K562 (cell line): ENCODE data around the gene NCAPD2.

Source experiments
- DPF2 ChIP-seq: fragments of 450-650 bp; IDR thresholded peaks from 2 replicates; pipeline ENCODE4 v1.6.1; 2016
- HIVEP1 ChIP-seq: fragments of 250-450 bp; sonication (Bioruptor Pico); IDR thresholded peaks from 2 replicates; pipeline ENCODE4 v1.4.0; 2020; ENCODE audit warnings: mild to moderate bottlenecking
- NBN ChIP-seq: fragments of 450-650 bp; IDR thresholded peaks from 2 replicates; pipeline ENCODE4 v1.6.1; 2016; ENCODE audit warnings: low read depth, mild to moderate bottlenecking
- NRF1 ChIP-seq, 2 experiments: fragments of 450-650 bp; IDR thresholded peaks in 1 of 2; conservative IDR thresholded peaks in 1 of 2; 2 replicates each; pipeline ENCODE4 v1.6.1; 2014; ENCODE audit warnings: mild to moderate bottlenecking in 2 of 2
- POLR2A ChIP-seq: fragments of 450-650 bp; conservative IDR thresholded peaks from 2 replicates; pipeline ENCODE4 v1.6.1; 2016

- TF ChIP-seq NRF1 (conservative IDR thresholded peaks at IDR 0.05 in 1 of 2, IDR thresholded peaks at IDR 0.05 in 1 of 2), result no peak
- TF ChIP-seq POLR2A, result no peak
- TF ChIP-seq DPF2, result no peak
- no peak for TF ChIP-seq HIVEP1 (CRISPR knock-in tag)
- no peak for TF ChIP-seq NBN
These were observed 48.5 kb downstream of the NCAPD2 start for GRCh38 chr12:6542209-6543009.
